Skeletal muscle satellite cell (primary cell): Measurements from ENCODE around the gene EIF4EBP3.
"Not testable (repeated sequence)": the region's sequence is repeated elsewhere in the genome, so short reads cannot be mapped to it uniquely, and the experiment has no call there.

ENCODE experiments used
- H3K27me3 ChIP-seq: 2 replicates; pipeline ENCODE4 v1.7.0; 2013; ENCODE audit warnings: low read length; ENCODE audit not compliant: control insufficient read depth, insufficient read depth
- H3K36me3 ChIP-seq: 2 replicates; pipeline ENCODE4 v1.7.0; 2013; ENCODE audit warnings: mild to moderate bottlenecking, control low read depth, low read length; ENCODE audit not compliant: insufficient read depth
- H3K4me1 ChIP-seq: 2 replicates; pipeline ENCODE4 v1.7.0; 2013; ENCODE audit warnings: low read length; ENCODE audit not compliant: control insufficient read depth, insufficient read depth
- H3K4me2 ChIP-seq: 2 replicates; pipeline ENCODE4 v1.7.0; 2013; ENCODE audit warnings: mild to moderate bottlenecking, low read length
- H3K4me3 ChIP-seq: 2 replicates; pipeline ENCODE4 v1.7.0; 2013; ENCODE audit warnings: low read length
- H3K9ac ChIP-seq: 2 replicates; pipeline ENCODE4 v1.7.0; 2013; ENCODE audit warnings: mild to moderate bottlenecking, low read depth, low read length, moderate library complexity
- H3K9me3 ChIP-seq: replicated peaks from 2 replicates; pipeline ENCODE4 v1.7.0; 2013; ENCODE audit warnings: mild to moderate bottlenecking, control low read depth, low read length

The EIF4EBP3 gene

DNA sequence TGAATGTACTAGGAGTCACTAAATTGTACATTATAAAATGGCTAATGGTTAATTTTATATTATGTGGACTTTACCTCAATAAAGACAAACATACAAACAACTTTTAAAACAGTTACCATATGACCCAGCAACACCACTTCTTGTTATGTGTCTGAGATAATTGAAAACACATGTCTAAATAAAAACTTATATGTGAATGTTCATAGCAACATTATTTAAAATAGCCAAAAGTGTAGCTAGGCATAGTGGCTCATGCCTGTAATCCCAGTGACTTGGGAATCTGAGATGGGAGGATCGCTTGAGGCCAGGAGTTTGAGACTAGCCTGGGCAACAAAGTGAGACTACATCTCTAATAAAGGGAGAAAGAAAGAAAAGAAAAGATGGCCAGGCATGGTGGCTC lies 40.0 kb downstream of the EIF4EBP3 start:
- Histone ChIP-seq H3K9me3 (no peaks in the 10 kb centered on the region), H3K4me2 (no peak overlapping the region), H3K4me1 (peaks cover 25% of the 10 kb centered on the region), H3K27me3 (no peaks in the 10 kb centered on the region), H3K9ac (no peak overlapping the region), H3K4me3 (no peak overlapping the region), H3K36me3 (no peaks in the 10 kb centered on the region)

DNA sequence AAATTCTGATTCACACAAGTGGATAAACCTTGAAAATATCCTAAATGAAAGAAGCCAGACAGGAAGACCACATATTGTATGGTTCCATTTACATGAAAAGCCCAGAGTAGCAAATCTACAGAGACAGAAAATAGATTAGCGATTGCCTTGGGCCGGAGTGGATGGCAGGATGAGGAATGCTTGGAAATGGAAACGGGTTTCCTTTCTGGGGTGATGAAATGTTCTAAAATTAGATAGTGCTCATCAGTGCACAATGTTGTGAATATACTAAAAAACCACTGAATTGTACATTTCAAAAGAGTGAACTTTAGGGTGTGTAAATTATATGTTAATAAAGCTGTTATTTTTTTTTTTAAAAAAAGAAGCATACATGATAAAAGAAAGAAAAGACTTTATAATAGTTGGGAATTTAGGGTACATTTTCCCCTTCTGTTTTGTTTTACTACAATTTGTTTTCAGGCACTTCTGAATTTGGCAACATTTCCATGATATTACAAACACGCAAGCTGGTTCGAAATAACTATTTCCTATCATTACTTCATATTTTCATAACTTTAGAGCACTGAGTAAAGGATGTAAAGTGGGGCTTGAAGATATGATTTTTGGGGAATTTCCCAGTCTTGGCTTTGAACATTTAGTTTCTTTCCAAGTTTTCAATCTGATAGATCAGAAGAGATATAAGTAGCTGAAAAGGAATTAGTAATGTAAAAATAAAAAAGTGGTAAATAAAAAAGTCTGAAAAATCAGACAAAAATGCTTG lies 41.0 kb downstream of the EIF4EBP3 start:
- H3K4me1 ChIP-seq = peaks cover 25% of the 10 kb centered on the region

DNA sequence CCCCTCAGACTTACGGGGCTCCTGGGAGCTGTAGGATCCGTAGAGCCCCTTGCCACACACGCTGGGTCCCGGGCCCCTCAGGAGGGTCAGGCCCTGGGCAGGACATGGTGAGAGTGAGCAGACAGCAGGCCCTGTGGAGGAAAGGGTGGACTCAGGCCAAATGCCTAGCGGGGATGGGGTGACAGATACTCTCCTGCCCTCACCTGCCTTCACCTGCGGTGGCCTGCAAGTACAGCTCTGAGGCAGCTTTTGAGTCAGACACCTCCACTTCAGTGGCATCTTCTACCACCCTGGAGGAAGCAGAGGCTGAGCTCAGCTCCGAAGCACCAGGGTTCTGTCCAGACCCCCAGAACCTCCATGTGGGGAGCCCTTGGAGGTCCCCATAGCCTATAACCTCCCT lies 43.4 kb downstream of the EIF4EBP3 start:
- Histone ChIP-seq H3K4me2 (no peak overlapping the region), H3K27me3 (peaks cover 3% of the 10 kb centered on the region), H3K9me3 (no peaks in the 10 kb centered on the region), H3K4me1 (peaks cover 25% of the 10 kb centered on the region), H3K4me3 (no peak overlapping the region), H3K9ac (no peak overlapping the region), H3K36me3 (no peaks in the 10 kb centered on the region)

More for the DNA sequence above, 41.0 kb downstream of the EIF4EBP3 start:
- peak overlapping the region; percentile 44 for H3K9ac ChIP-seq
- no peaks in the 10 kb centered on the region for H3K9me3 ChIP-seq
- H3K4me2 ChIP-seq = peak overlapping the region; percentile 45
- no peaks in the 10 kb centered on the region for H3K27me3 ChIP-seq
- no peaks in the 10 kb centered on the region for H3K36me3 ChIP-seq
- no peak overlapping the region for H3K4me3 ChIP-seq

DNA sequence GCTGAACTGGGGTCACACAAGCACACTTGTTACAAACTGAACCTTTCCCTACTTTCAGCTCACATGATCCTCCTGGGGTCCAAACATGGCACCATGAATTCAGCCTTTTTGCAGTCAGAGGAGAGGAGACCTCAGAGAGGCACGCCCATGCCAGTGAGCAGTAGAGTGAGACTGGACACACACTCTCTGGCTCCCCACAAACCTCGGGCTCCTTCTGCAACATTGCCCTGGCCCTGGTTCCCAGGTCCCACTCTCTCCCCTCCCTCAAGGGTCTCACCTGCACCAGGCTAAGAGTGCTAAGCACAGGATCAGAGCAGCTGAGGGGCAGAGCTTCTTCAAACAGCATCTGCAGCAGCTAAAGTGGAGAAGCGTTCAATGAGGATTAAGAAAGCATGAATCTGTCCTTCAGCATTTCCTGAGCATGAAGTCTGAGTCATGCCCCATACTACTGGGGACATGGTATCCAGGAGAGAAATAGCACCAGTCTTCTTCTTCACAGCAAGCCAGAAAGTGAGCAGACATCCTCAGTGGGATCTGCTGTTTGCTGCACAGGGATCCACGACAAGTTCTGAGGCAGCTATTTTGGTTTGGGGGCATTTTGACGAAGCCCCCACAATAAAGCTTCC lies 44.4 kb downstream of the EIF4EBP3 start:
- Histone ChIP-seq H3K9me3 (no peaks in the 10 kb centered on the region), H3K9ac (no peak overlapping the region), H3K4me2 (peak overlapping the region; percentile 21), H3K4me3 (no peak overlapping the region), H3K36me3 (no peaks in the 10 kb centered on the region), H3K27me3 (peaks cover 10% of the 10 kb centered on the region), H3K4me1 (peaks cover 25% of the 10 kb centered on the region)

DNA sequence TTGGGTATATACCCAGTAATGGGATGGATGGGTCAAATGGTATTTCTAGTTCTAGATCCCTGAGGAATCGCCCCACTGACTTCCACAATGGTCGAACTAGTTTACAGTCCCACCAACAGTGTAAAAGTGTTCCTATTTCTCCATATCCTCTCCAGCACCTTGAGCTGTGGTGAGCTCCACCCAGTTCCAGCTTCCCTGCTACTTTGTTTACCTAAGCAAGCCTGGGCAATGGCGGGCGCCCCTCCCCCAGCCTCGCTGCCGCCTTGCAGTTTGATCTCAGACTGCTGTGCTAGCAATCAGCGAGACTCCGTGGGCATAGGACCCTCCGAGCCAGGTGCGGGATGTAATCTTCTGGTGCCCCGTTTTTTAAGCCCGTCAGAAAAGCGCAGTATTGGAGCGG lies 45.6 kb downstream of the EIF4EBP3 start:
- Histone ChIP-seq H3K27me3 (peaks cover 19% of the 10 kb centered on the region), H3K4me1 (peaks cover 25% of the 10 kb centered on the region)
- not testable (repeated sequence) for H3K9ac ChIP-seq, H3K36me3 ChIP-seq, H3K4me2 ChIP-seq, H3K4me3 ChIP-seq, H3K9me3 ChIP-seq

DNA sequence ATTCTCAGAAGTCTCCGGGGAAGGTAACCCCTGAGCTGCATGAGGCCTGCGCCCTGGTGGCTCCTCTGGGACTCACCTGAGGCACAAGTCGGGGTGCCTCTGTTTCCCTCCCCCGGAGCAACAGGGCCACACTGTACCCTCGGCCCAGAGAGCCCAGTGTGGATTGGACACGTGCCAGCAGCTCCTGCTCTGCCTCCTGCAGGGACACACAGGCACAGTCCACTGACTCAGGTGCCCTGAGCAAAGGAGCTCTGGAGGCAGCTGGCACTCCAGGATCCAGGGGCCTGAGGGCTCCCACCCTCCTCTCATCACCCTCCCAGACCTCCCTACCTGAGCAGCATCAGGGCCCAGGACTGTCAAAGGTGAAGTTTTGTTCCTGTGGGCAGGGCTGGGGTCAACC lies 46.7 kb downstream of the EIF4EBP3 start:
- H3K4me2 ChIP-seq = no peak overlapping the region
- H3K27me3 ChIP-seq = peaks cover 22% of the 10 kb centered on the region
- no peaks in the 10 kb centered on the region for H3K9me3 ChIP-seq
- no peaks in the 10 kb centered on the region for H3K36me3 ChIP-seq
- H3K4me1 ChIP-seq = peaks cover 17% of the 10 kb centered on the region
- no peak overlapping the region for H3K4me3 ChIP-seq
- no peak overlapping the region for H3K9ac ChIP-seq

DNA sequence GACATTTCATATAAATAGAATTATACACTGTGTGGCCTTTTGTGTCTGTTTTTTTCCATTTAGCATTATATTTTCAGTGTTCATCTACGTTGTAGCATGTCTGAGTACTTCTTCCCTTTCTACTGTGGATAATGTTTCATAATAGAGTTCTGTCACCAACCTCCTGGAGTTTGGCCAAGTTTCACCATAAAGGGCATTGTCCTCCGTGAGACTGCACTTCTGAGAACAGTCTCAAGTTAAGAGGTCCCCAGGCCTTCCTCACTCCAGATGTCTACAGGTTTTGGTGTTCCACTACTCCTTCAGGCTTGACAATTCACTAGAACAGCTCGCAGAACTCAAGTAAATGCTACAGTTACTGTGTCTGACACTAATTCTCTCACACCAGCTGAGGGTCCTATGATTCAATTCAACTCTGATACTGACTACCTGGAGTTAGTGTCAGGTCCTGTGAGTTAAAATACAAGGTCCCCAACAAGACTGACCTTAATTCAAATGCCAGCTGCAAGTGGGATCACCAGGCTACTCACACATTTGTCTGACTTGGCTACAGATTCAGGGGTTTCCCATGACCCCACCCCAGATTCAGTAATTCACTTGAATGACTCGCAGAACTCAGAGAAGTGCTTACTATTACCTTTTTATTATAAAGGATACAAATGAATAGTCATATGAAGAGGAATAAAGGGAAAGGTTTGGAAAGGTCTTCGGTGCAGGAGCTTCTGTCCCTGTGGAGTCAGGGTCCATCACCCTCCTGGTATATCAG lies 48.3 kb downstream of the EIF4EBP3 start:
- peaks cover 22% of the 10 kb centered on the region for H3K27me3 ChIP-seq

DNA sequence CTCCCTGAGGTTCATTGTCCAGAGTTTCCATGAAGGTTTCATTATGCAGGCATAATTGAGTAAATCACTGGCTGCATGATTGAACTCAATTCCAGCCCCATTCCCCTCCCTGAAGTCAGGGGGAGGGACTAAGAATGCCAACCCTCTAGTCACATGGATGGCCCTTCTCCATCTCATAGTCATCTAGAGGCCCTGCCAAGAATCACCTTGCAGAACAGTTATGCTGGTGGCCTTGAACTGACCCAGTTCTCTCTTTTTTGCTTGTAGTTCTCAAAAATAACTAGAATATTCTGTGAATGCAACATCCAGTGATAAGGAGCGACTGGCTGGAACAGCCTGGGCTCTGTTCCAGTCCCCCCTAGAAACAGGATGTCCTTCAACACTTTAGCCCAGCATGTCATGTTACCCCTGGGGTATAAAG lies 48.9 kb downstream of the EIF4EBP3 start:
- H3K9me3 ChIP-seq = no peaks in the 10 kb centered on the region
- no peak overlapping the region for H3K9ac ChIP-seq
- peaks cover 9% of the 10 kb centered on the region for H3K4me1 ChIP-seq
- no peak overlapping the region for H3K4me2 ChIP-seq
- no peak overlapping the region for H3K4me3 ChIP-seq
- no peaks in the 10 kb centered on the region for H3K36me3 ChIP-seq
- H3K27me3 ChIP-seq = peaks cover 22% of the 10 kb centered on the region

More for the DNA sequence above, 48.3 kb downstream of the EIF4EBP3 start:
- H3K4me2 ChIP-seq = no peak overlapping the region
- H3K9me3 ChIP-seq = no peaks in the 10 kb centered on the region
- no peaks in the 10 kb centered on the region for H3K36me3 ChIP-seq
- no peak overlapping the region for H3K9ac ChIP-seq
- peaks cover 9% of the 10 kb centered on the region for H3K4me1 ChIP-seq
- H3K4me3 ChIP-seq = no peak overlapping the region

DNA sequence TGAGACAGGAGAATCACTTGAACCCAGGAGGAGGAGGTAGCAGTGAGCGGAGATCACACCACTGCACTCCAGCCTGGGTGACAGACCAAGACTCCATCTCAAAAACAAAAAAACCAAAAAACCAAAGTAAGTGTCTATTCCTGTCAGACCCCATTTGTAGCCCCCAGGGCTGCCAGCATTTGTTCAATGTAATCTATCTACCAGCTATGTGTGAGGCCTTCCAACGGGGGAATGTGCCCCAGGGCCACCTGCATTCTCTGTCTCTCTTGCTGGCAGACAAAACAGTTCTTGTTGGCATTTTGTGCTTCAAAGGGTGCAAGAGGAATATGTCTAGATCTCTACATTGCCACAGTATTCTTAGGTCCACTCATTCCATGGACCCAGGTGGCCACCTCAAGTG lies 51.4 kb downstream of the EIF4EBP3 start:
- H3K9me3 ChIP-seq = no peaks in the 10 kb centered on the region
- H3K4me3 ChIP-seq = no peak overlapping the region
- H3K4me2 ChIP-seq = no peak overlapping the region
- H3K4me1 ChIP-seq = peaks cover 3% of the 10 kb centered on the region
- no peaks in the 10 kb centered on the region for H3K36me3 ChIP-seq
- no peak overlapping the region for H3K9ac ChIP-seq
- H3K27me3 ChIP-seq = peaks cover 22% of the 10 kb centered on the region
